HCT116 (cell line): ENCODE results near the gene FAM193B. TPM values are rescaled to one million over a fixed set of nuclear protein-coding genes. Genes with fewer than 3 reads are reported as not detected.

Experiments
- ATAC-seq: fragments of 200-7000 bp; cut with Tn5 transposase; 2 replicates; pipeline ENCODE4 v1.9.1; 2020; ENCODE audit warnings: mild to moderate bottlenecking, moderate library complexity
- BruUV-seq: library from RNA; stranded (reverse); fragments of 400-500 nt; replicated peaks from 2 replicates; lab custom pipeline; 2021; lab: Mats Ljungman, UMichigan
- CTCF ChIA-PET: fragments of 300-600 bp; sonication (Branson Sonifier 250); formaldehyde crosslinking; loops from one replicate; lab custom pipeline; 2021; ENCODE audit warnings: antibody characterized with exemption; lab: Charles Lee
- POLR2A ChIA-PET: fragments of 300-600, 350-600 bp; sonication (Branson Sonifier 250); formaldehyde crosslinking; loops from one replicate; lab custom pipeline; 2021; ENCODE audit warnings: antibody characterized with exemption; lab: Charles Lee
- RAD21 ChIA-PET, 2 experiments: fragments of 300-600 bp; sonication (Branson Sonifier 250); formaldehyde crosslinking; loops; one replicate each; lab custom pipeline; 2023; ENCODE audit warnings: low total read pairs in 2 of 2; ENCODE audit not compliant: uncharacterized antibody in 2 of 2, unreplicated experiment in 2 of 2, low non-redundant PET in 1 of 2; lab: Charles Lee
- DNase-seq: peaks from one replicate; pipeline ENCODE4 v3.0.0-alpha.2; 2010; ENCODE audit warnings: low read depth, low spot score
- H2AFZ ChIP-seq: fragments of 200-600 bp; shearing (Covaris generic), sonication (generic); 2 replicates; pipeline ENCODE4 v1.6.1; 2017; ENCODE audit warnings: low read depth, mixed run types, mixed read lengths, antibody characterized with exemption, low read length; ENCODE audit not compliant: poor library complexity, severe bottlenecking
- H3K27ac ChIP-seq: 2 replicates; pipeline ENCODE4 v1.5.1; 2012; ENCODE audit warnings: low read depth, low read length
- H3K27me3 ChIP-seq: fragments of 200-600 bp; sonication (generic); 2 replicates; pipeline ENCODE4 v1.6.1; 2016; ENCODE audit warnings: mixed run types, low read length, mixed read lengths; ENCODE audit not compliant: insufficient read depth
- H3K36me3 ChIP-seq, 2 experiments: fragments of 200-500 bp in 1 of 2; fragments of 200-600 bp in 1 of 2; sonication (Bioruptor generic) in 1 of 2; sonication (generic) in 1 of 2; 2 replicates each; pipeline versions ENCODE4 v1.5.1 to v1.6.1; 2014 to 2016; ENCODE audit warnings: low read length in 2 of 2, inconsistent platforms in 1 of 2, mixed read lengths in 1 of 2, mixed run types in 1 of 2; ENCODE audit not compliant: insufficient read depth in 2 of 2, control insufficient read depth in 1 of 2
- H3K4me1 ChIP-seq, 2 experiments: fragments of 200-600 bp in 1 of 2; sonication (generic) in 1 of 2; 2 replicates each; pipeline versions ENCODE4 v1.5.1 to v1.6.1; 2012 to 2017; ENCODE audit warnings: low read length in 2 of 2, inconsistent platforms in 1 of 2, mild to moderate bottlenecking in 1 of 2, mixed read lengths in 1 of 2, mixed run types in 1 of 2, moderate library complexity in 1 of 2; ENCODE audit not compliant: insufficient read depth in 2 of 2, control insufficient read depth in 1 of 2
- H3K4me2 ChIP-seq: fragments of 200-600 bp; sonication (generic); 2 replicates; pipeline ENCODE4 v1.6.1; 2017; ENCODE audit warnings: mixed run types, low read length, mixed read lengths
- H3K4me3 ChIP-seq, 2 experiments: fragments of 200-600 bp in 1 of 2; sonication (generic) in 1 of 2; replicated peaks in 1 of 2; 2 replicates each; pipeline ENCODE4 v1.5.1; 2011 to 2016; ENCODE audit warnings: low read length in 2 of 2, control low read depth in 1 of 2, low read depth in 1 of 2, mild to moderate bottlenecking in 1 of 2, mixed read lengths in 1 of 2, mixed run types in 1 of 2
- H3K79me2 ChIP-seq: fragments of 200-600 bp; sonication (generic); 2 replicates; pipeline ENCODE4 v1.6.1; 2017; ENCODE audit warnings: mild to moderate bottlenecking, mixed run types, low read length, moderate library complexity, mixed read lengths; ENCODE audit not compliant: insufficient read depth
- H3K9ac ChIP-seq: fragments of 200-600 bp; sonication (generic); 2 replicates; pipeline ENCODE4 v1.6.1; 2016; ENCODE audit warnings: low read length, mixed read lengths
- H3K9me2 ChIP-seq: fragments of 200-600 bp; sonication (generic), shearing (Covaris generic); 2 replicates; pipeline ENCODE4 v1.6.1; 2017; ENCODE audit warnings: mixed run types, mild to moderate bottlenecking, moderate library complexity; ENCODE audit not compliant: insufficient read depth
- H3K9me3 ChIP-seq, 2 experiments: fragments of 200-500 bp in 1 of 2; fragments of 200-600 bp in 1 of 2; sonication (Bioruptor generic) in 1 of 2; sonication (generic) in 1 of 2; 2 replicates each; pipeline ENCODE4 v1.6.1; 2014 to 2017; ENCODE audit warnings: low read length in 2 of 2, mixed read lengths in 2 of 2, inconsistent platforms in 1 of 2, low read depth in 1 of 2, mild to moderate bottlenecking in 1 of 2, mixed run types in 1 of 2, moderate library complexity in 1 of 2; ENCODE audit not compliant: control insufficient read depth in 1 of 2, insufficient read depth in 1 of 2
- H4K20me1 ChIP-seq: fragments of 200-600 bp; sonication (generic), shearing (Covaris generic); 2 replicates; pipeline ENCODE4 v1.6.1; 2017; ENCODE audit warnings: mixed run types, mild to moderate bottlenecking, moderate library complexity; ENCODE audit not compliant: insufficient read depth
- CBX3 ChIP-seq: IDR thresholded peaks from 2 replicates; pipeline ENCODE4 v1.6.1; 2012; ENCODE audit warnings: low read depth
- CEBPB ChIP-seq: IDR thresholded peaks from 2 replicates; pipeline ENCODE4 v1.6.1; 2012; ENCODE audit warnings: low read depth
- EGR1 ChIP-seq: IDR thresholded peaks from 2 replicates; pipeline ENCODE4 v1.6.1; 2012; ENCODE audit warnings: low read depth
- ELF1 ChIP-seq: IDR thresholded peaks from 2 replicates; pipeline ENCODE4 v1.6.1; 2012; ENCODE audit warnings: low read depth, borderline replicate concordance
- EZH2 ChIP-seq: fragments of 200-600 bp; sonication (generic); IDR thresholded peaks from 2 replicates; pipeline ENCODE4 v1.6.1; 2017; ENCODE audit warnings: antibody characterized with exemption, mixed run types
- FOSL1 ChIP-seq: IDR thresholded peaks from 2 replicates; pipeline ENCODE4 v1.6.1; 2012; ENCODE audit warnings: low read depth
- JUND ChIP-seq: IDR thresholded peaks from 2 replicates; pipeline ENCODE4 v1.6.1; 2012
- POLR2AphosphoS5 ChIP-seq: IDR thresholded peaks from 2 replicates; pipeline ENCODE4 v1.6.1; 2011; ENCODE audit warnings: mild to moderate bottlenecking, low read depth, low read length, moderate library complexity
- RAD21 ChIP-seq: IDR thresholded peaks from 2 replicates; pipeline ENCODE4 v1.6.1; 2012; ENCODE audit warnings: low read depth, mild to moderate bottlenecking
- SIN3A ChIP-seq: IDR thresholded peaks from 2 replicates; pipeline ENCODE4 v1.6.1; 2012; ENCODE audit warnings: low read depth
- SP1 ChIP-seq: IDR thresholded peaks from 2 replicates; pipeline ENCODE4 v1.6.1; 2012; ENCODE audit warnings: low read depth
- SRF ChIP-seq: IDR thresholded peaks from 2 replicates; pipeline ENCODE4 v1.6.1; 2012; ENCODE audit warnings: low read depth
- YY1 ChIP-seq: IDR thresholded peaks from 2 replicates; pipeline ENCODE4 v1.6.1; 2011; ENCODE audit warnings: low read length, low read depth, moderate library complexity, mild to moderate bottlenecking; ENCODE audit not compliant: insufficient replicate concordance; ENCODE audit errors: extremely low read depth
- ZFX ChIP-seq: fragments of 450-650 bp; IDR thresholded peaks from 2 replicates; pipeline ENCODE4 v1.6.1; 2017
- intact Hi-C: fragments of 100-400 bp; cut with micrococcal nuclease; formaldehyde crosslinking; loops from 2 replicates; pipeline ENCODE4 v1.10.0; 2022
- total RNA-seq: library from RNA; stranded (reverse); gene quantifications from one replicate; pipeline ENCODE4 v1.2.1, GENCODE V29; 2021; ENCODE audit not compliant: unreplicated experiment
- TF ChIP-seq, protein P1 (sequence below): IDR thresholded peaks from 2 replicates; pipeline ENCODE4 v1.6.1; 2011; ENCODE audit warnings: mild to moderate bottlenecking, low read length, moderate library complexity; ENCODE audit not compliant: insufficient replicate concordance; ENCODE audit errors: extremely low read depth
- TF ChIP-seq, protein P2 (sequence below): IDR thresholded peaks from 2 replicates; pipeline ENCODE4 v1.6.1; 2012
- TF ChIP-seq, protein P3 (sequence below), 3 experiments: fragments of 200-600 bp in 1 of 3; sonication (generic) in 1 of 3; IDR thresholded peaks in 2 of 3; conservative IDR thresholded peaks in 1 of 3; 2 replicates each; pipeline ENCODE4 v1.5.1; 2012 to 2017; ENCODE audit warnings: low read depth in 2 of 3, low read length in 2 of 3, antibody characterized with exemption in 1 of 3, borderline replicate concordance in 1 of 3, control low read depth in 1 of 3, mild to moderate bottlenecking in 1 of 3, mixed read lengths in 1 of 3, mixed run types in 1 of 3, moderate library complexity in 1 of 3; ENCODE audit not compliant: insufficient read depth in 1 of 3
- TF ChIP-seq, protein P4 (sequence below): IDR thresholded peaks from 2 replicates; pipeline ENCODE4 v1.6.1; 2012

FAM193B gene
- total RNA-seq, 1 experiment from 2014 or later: 54.0 TPM

DNA sequence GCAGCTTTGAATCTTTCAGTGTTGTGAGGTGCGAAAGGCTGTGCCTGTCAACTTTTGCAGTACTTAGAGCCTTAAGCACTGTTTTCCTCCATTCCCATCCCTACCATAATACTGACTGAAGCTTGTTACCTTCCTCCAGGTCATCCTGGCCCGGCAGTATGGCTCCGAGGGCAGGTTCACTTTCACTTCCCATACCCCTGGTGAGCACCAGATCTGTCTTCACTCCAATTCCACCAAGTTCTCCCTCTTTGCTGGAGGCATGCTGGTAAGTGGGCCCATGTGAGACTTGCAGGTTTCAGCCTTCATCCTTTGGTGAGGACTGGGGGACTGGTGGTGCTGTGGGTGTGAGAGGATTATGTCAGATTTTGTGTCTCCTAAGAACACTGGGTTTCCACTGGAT lies 39.1 kb upstream of the FAM193B start:
- H3K4me1 ChIP-seq: peaks cover 0 to 16% of the 10 kb centered on the region in 2 experiments; a peak in 2 of 4 replicates
- 0 out of 2 replicates have a peak, but pooled peaks cover 6% of the 10 kb centered on the region for H3K27me3 ChIP-seq
- H3K79me2 ChIP-seq: peaks cover 24% of the 10 kb centered on the region
- H3K9me3 ChIP-seq: no peaks in the 10 kb centered on the region
- CTCF ChIA-PET: no interaction called here
- no peak for TF ChIP-seq CEBPB
- TF ChIP-seq EZH2: no peak
- TF ChIP-seq, protein P1, sequence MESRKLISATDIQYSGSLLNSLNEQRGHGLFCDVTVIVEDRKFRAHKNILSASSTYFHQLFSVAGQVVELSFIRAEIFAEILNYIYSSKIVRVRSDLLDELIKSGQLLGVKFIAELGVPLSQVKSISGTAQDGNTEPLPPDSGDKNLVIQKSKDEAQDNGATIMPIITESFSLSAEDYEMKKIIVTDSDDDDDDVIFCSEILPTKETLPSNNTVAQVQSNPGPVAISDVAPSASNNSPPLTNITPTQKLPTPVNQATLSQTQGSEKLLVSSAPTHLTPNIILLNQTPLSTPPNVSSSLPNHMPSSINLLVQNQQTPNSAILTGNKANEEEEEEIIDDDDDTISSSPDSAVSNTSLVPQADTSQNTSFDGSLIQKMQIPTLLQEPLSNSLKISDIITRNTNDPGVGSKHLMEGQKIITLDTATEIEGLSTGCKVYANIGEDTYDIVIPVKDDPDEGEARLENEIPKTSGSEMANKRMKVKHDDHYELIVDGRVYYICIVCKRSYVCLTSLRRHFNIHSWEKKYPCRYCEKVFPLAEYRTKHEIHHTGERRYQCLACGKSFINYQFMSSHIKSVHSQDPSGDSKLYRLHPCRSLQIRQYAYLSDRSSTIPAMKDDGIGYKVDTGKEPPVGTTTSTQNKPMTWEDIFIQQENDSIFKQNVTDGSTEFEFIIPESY: no peak
- TF ChIP-seq, protein P2, sequence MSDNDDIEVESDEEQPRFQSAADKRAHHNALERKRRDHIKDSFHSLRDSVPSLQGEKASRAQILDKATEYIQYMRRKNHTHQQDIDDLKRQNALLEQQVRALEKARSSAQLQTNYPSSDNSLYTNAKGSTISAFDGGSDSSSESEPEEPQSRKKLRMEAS: no peak
- TF ChIP-seq, protein P3, sequence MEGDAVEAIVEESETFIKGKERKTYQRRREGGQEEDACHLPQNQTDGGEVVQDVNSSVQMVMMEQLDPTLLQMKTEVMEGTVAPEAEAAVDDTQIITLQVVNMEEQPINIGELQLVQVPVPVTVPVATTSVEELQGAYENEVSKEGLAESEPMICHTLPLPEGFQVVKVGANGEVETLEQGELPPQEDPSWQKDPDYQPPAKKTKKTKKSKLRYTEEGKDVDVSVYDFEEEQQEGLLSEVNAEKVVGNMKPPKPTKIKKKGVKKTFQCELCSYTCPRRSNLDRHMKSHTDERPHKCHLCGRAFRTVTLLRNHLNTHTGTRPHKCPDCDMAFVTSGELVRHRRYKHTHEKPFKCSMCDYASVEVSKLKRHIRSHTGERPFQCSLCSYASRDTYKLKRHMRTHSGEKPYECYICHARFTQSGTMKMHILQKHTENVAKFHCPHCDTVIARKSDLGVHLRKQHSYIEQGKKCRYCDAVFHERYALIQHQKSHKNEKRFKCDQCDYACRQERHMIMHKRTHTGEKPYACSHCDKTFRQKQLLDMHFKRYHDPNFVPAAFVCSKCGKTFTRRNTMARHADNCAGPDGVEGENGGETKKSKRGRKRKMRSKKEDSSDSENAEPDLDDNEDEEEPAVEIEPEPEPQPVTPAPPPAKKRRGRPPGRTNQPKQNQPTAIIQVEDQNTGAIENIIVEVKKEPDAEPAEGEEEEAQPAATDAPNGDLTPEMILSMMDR (IDR thresholded peaks at IDR 0.05 in 2 of 3, conservative IDR thresholded peaks at IDR 0.05 in 1 of 3; ENCODE audit: borderline replicate concordance in 1 of 3, insufficient read depth in 1 of 3, low read depth in 2 of 3, low read length in 2 of 3): no peak
- TF ChIP-seq FOSL1: no peak
- TF ChIP-seq CBX3: no peak
- no peak for TF ChIP-seq JUND
- TF ChIP-seq SRF: no peak
- no peak for TF ChIP-seq ZFX
- no peak for TF ChIP-seq POLR2AphosphoS5
- TF ChIP-seq ELF1: no peak
- TF ChIP-seq SIN3A: no peak
- TF ChIP-seq, protein P4, sequence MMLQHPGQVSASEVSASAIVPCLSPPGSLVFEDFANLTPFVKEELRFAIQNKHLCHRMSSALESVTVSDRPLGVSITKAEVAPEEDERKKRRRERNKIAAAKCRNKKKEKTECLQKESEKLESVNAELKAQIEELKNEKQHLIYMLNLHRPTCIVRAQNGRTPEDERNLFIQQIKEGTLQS: no peak
- TF ChIP-seq YY1: no peak
- TF ChIP-seq EGR1: no peak
- no peak for TF ChIP-seq SP1
- TF ChIP-seq RAD21: no peak
- peak overlapping the region; percentile 79 for H3K4me2 ChIP-seq
- RAD21 ChIA-PET: no interaction called here
- intact Hi-C loops: no loop called here
- peak overlapping the region; percentile 96; a peak in 3 of 4 replicates for H3K4me3 ChIP-seq
- no peaks in the 10 kb centered on the region for H3K9me2 ChIP-seq
- BruUV-seq: no TSS peak
- POLR2A ChIA-PET: interaction anchor here (2.1 kb wide), 1 partner anchor 10 kb away, joined by 6 read pairs; no protein-coding TSS in a partner anchor
- H2AFZ ChIP-seq: no peak overlapping the region
- H4K20me1 ChIP-seq: no peaks in the 10 kb centered on the region
- no peak overlapping the region for H3K9ac ChIP-seq
- DNase-seq (no peak), ATAC-seq (no peak)
- H3K27ac ChIP-seq: no peak overlapping the region
- H3K36me3 ChIP-seq: peaks cover 25 to 26% of the 10 kb centered on the region in 2 experiments; a peak in 3 of 4 replicates
